Activated naive CD8-positive, alpha-beta T cell treated with anti-CD3 and anti-CD28 coated beads for 36 hours (primary cell): Measurements from ENCODE around the gene CARD8. TPM values are rescaled to one million over a fixed set of nuclear protein-coding genes. Genes with fewer than 3 reads are reported as not detected.
"Not testable (repeated sequence)": the region's sequence is repeated elsewhere in the genome, so short reads cannot be mapped to it uniquely, and the experiment has no call there.

Source experiments
- DNase-seq: peaks from one replicate; pipeline ENCODE4 v3.0.0; 2021
- H3K27ac Mint-ChIP-seq: one replicate; pipeline ENCODE4 v1.8.0; 2022; ENCODE audit warnings: mild to moderate bottlenecking, moderate library complexity, mixed read lengths
- H3K27me3 Mint-ChIP-seq: one replicate; pipeline ENCODE4 v1.8.0; 2022; ENCODE audit warnings: mild to moderate bottlenecking, mixed read lengths
- H3K36me3 Mint-ChIP-seq: one replicate; pipeline ENCODE4 v1.8.0; 2021; ENCODE audit warnings: mild to moderate bottlenecking, mixed read lengths
- H3K4me1 Mint-ChIP-seq: one replicate; pipeline ENCODE4 v1.8.0; 2021; ENCODE audit warnings: mixed read lengths
- H3K4me3 Mint-ChIP-seq: one replicate; pipeline ENCODE4 v1.8.0; 2022; ENCODE audit warnings: mild to moderate bottlenecking, moderate library complexity, mixed read lengths
- H3K9me3 Mint-ChIP-seq: one replicate; pipeline ENCODE4 v1.8.0; 2022; ENCODE audit warnings: mixed read lengths
- total RNA-seq, 2 experiments: library from RNA; stranded (reverse); gene quantifications; one replicate each; pipeline ENCODE4 v1.2.3, GENCODE V29; 2021

CARD8 gene
- total RNA-seq: 100 to 1,000 TPM; 102 to 103 TPM

- peaks cover 29% of the 10 kb centered on the region for H3K36me3 Mint-ChIP-seq
- H3K4me3 Mint-ChIP-seq: peak within 1 kb of the TSS; percentile 94
- H3K27ac Mint-ChIP-seq: peak within 1 kb of the TSS; percentile 99
- H3K9me3 Mint-ChIP-seq: peaks cover 2% of the 10 kb centered on the region
- H3K4me1 Mint-ChIP-seq: peaks cover 69% of the 10 kb centered on the region
- no peaks in the 10 kb centered on the region for H3K27me3 Mint-ChIP-seq
- DNase-seq: peak; percentile 82
These were observed at the start of gene CARD8 for GRCh38 chr19:48255376-48256303. CARD8 (minus strand) TSS chr19:48255912; CDS start chr19:48241020, 14,892 bp downstream.

GRCh38 chr19:48303866-48304265 lies 48.2 kb upstream of the CARD8 start:
- H3K36me3 Mint-ChIP-seq: no peaks in the 10 kb centered on the region
- no peak for DNase-seq
- no peak overlapping the region for H3K27ac Mint-ChIP-seq
- no peaks in the 10 kb centered on the region for H3K27me3 Mint-ChIP-seq
- H3K4me1 Mint-ChIP-seq: no peaks in the 10 kb centered on the region
- no peak overlapping the region for H3K4me3 Mint-ChIP-seq
- no peaks in the 10 kb centered on the region for H3K9me3 Mint-ChIP-seq

GRCh38 chr19:48303367-48303766 lies 47.7 kb upstream of the CARD8 start:
- Mint-ChIP-seq H3K27me3 (no peaks in the 10 kb centered on the region), H3K4me1 (no peaks in the 10 kb centered on the region), H3K4me3 (no peak overlapping the region), H3K36me3 (no peaks in the 10 kb centered on the region), H3K27ac (no peak overlapping the region), H3K9me3 (no peaks in the 10 kb centered on the region)
- no peak for DNase-seq

- Mint-ChIP-seq H3K27me3 (no peaks in the 10 kb centered on the region), H3K4me1 (no peaks in the 10 kb centered on the region), H3K36me3 (no peaks in the 10 kb centered on the region), H3K9me3 (no peaks in the 10 kb centered on the region), H3K4me3 (no peak overlapping the region), H3K27ac (no peak overlapping the region)
- no peak for DNase-seq
These were observed 46.9 kb upstream of the CARD8 start for GRCh38 chr19:48302600-48302959.

GRCh38 chr19:48301886-48302599 lies 46.3 kb upstream of the CARD8 start:
- no peaks in the 10 kb centered on the region for H3K36me3 Mint-ChIP-seq
- DNase-seq: no peak
- H3K27ac Mint-ChIP-seq: no peak overlapping the region
- H3K4me3 Mint-ChIP-seq: no peak overlapping the region
- H3K27me3 Mint-ChIP-seq: no peaks in the 10 kb centered on the region
- H3K4me1 Mint-ChIP-seq: no peaks in the 10 kb centered on the region
- H3K9me3 Mint-ChIP-seq: no peaks in the 10 kb centered on the region

- Mint-ChIP-seq H3K27me3 (no peaks in the 10 kb centered on the region), H3K9me3 (no peaks in the 10 kb centered on the region), H3K27ac (no peak overlapping the region), H3K4me1 (no peaks in the 10 kb centered on the region), H3K4me3 (no peak overlapping the region), H3K36me3 (no peaks in the 10 kb centered on the region)
- no peak for DNase-seq
These were observed 42.3 kb upstream of the CARD8 start for GRCh38 chr19:48297975-48298374.

GRCh38 chr19:48296963-48297734 lies 41.4 kb upstream of the CARD8 start:
- Mint-ChIP-seq H3K27me3 (no peaks in the 10 kb centered on the region), H3K36me3 (no peaks in the 10 kb centered on the region), H3K27ac (no peak overlapping the region), H3K4me3 (no peak overlapping the region), H3K4me1 (no peaks in the 10 kb centered on the region), H3K9me3 (no peaks in the 10 kb centered on the region)
- DNase-seq: no peak

- peaks cover 7% of the 10 kb centered on the region for H3K4me1 Mint-ChIP-seq
- H3K9me3 Mint-ChIP-seq: no peaks in the 10 kb centered on the region
These were observed 39.7 kb upstream of the CARD8 start for GRCh38 chr19:48295458-48295857.

GRCh38 chr19:48292798-48293197 lies 37.1 kb upstream of the CARD8 start:
- Mint-ChIP-seq H3K4me3 (no peak overlapping the region), H3K36me3 (no peaks in the 10 kb centered on the region), H3K27ac (no peak overlapping the region), H3K27me3 (no peaks in the 10 kb centered on the region), H3K9me3 (no peaks in the 10 kb centered on the region), H3K4me1 (peaks cover 7% of the 10 kb centered on the region)
- no peak for DNase-seq

More at GRCh38 chr19:48295458-48295857, 39.7 kb upstream of the CARD8 start:
- Mint-ChIP-seq H3K36me3 (no peaks in the 10 kb centered on the region), H3K27ac (no peak overlapping the region), H3K4me3 (no peak overlapping the region), H3K27me3 (no peaks in the 10 kb centered on the region)
- DNase-seq: no peak

- H3K27me3 Mint-ChIP-seq, H3K4me1 Mint-ChIP-seq, H3K27ac Mint-ChIP-seq, DNase-seq, H3K9me3 Mint-ChIP-seq, H3K36me3 Mint-ChIP-seq: not testable (repeated sequence)
- peak overlapping the region; percentile 76 for H3K4me3 Mint-ChIP-seq
These were observed 35.7 kb upstream of the CARD8 start for GRCh38 chr19:48291489-48291815.

- Mint-ChIP-seq H3K27me3 (no peaks in the 10 kb centered on the region), H3K4me1 (peaks cover 7% of the 10 kb centered on the region), H3K27ac (no peak overlapping the region), H3K4me3 (peak overlapping the region; percentile 76), H3K9me3 (peaks cover 8% of the 10 kb centered on the region), H3K36me3 (peaks cover 10% of the 10 kb centered on the region)
- peak; percentile 50 for DNase-seq
These were observed 35.2 kb upstream of the CARD8 start for GRCh38 chr19:48290771-48291488.

GRCh38 chr19:48290401-48290770 lies 34.7 kb upstream of the CARD8 start:
- H3K4me1 Mint-ChIP-seq: peaks cover 7% of the 10 kb centered on the region
- no peak overlapping the region for H3K4me3 Mint-ChIP-seq
- H3K36me3 Mint-ChIP-seq: peaks cover 11% of the 10 kb centered on the region
- no peaks in the 10 kb centered on the region for H3K27me3 Mint-ChIP-seq
- no peak overlapping the region for H3K27ac Mint-ChIP-seq
- H3K9me3 Mint-ChIP-seq: peaks cover 8% of the 10 kb centered on the region
- no peak for DNase-seq

GRCh38 chr19:48287748-48288147 lies 32.0 kb upstream of the CARD8 start:
- DNase-seq: no peak
- no peak overlapping the region for H3K27ac Mint-ChIP-seq
- peaks cover 7% of the 10 kb centered on the region for H3K4me1 Mint-ChIP-seq
- peaks cover 17% of the 10 kb centered on the region for H3K36me3 Mint-ChIP-seq
- no peak overlapping the region for H3K4me3 Mint-ChIP-seq
- H3K27me3 Mint-ChIP-seq: no peaks in the 10 kb centered on the region
- peaks cover 8% of the 10 kb centered on the region for H3K9me3 Mint-ChIP-seq

- peaks cover 17% of the 10 kb centered on the region for H3K36me3 Mint-ChIP-seq
- no peak overlapping the region for H3K27ac Mint-ChIP-seq
- DNase-seq: no peak
- peaks cover 8% of the 10 kb centered on the region for H3K9me3 Mint-ChIP-seq
- no peak overlapping the region for H3K4me3 Mint-ChIP-seq
- no peaks in the 10 kb centered on the region for H3K27me3 Mint-ChIP-seq
- no peaks in the 10 kb centered on the region for H3K4me1 Mint-ChIP-seq
These were observed 29.2 kb upstream of the CARD8 start for GRCh38 chr19:48284896-48285295.

- Mint-ChIP-seq H3K4me3 (no peak overlapping the region), H3K27me3 (no peaks in the 10 kb centered on the region), H3K4me1 (no peaks in the 10 kb centered on the region), H3K27ac (no peak overlapping the region), H3K9me3 (peaks cover 8% of the 10 kb centered on the region), H3K36me3 (peaks cover 17% of the 10 kb centered on the region)
- no peak for DNase-seq
These were observed 28.2 kb upstream of the CARD8 start for GRCh38 chr19:48283908-48284307.
